Neural cell (in vitro differentiated cells): Measurements from ENCODE around the gene CTRL. TPM values are rescaled to one million over a fixed set of nuclear protein-coding genes. Genes with fewer than 3 reads are reported as not detected.

Source experiments
- H2AFZ ChIP-seq: fragments of 200-600, 300-800 bp; sonication (generic), shearing (Covaris generic); 2 replicates; pipeline ENCODE4 v1.6.0; 2014; ENCODE audit warnings: low read depth, mild to moderate bottlenecking, antibody characterized with exemption, low read length, moderate library complexity
- H3F3A ChIP-seq: fragments of 200-600 bp; shearing (Covaris generic); 2 replicates; pipeline ENCODE4 v1.6.1; 2016; ENCODE audit warnings: mild to moderate bottlenecking, moderate library complexity, mixed read lengths, antibody characterized with exemption, low read length; ENCODE audit not compliant: insufficient read depth, poor library complexity, severe bottlenecking
- H3K27ac ChIP-seq: fragments of 200-600, 300-800 bp; sonication (generic), shearing (Covaris generic); 2 replicates; pipeline ENCODE4 v1.5.1; 2014; ENCODE audit warnings: mild to moderate bottlenecking, low read length, moderate library complexity
- H3K27me3 ChIP-seq: fragments of 300-800, 200-600 bp; sonication (generic), shearing (Covaris generic); 2 replicates; pipeline ENCODE4 v1.6.0; 2014; ENCODE audit warnings: mild to moderate bottlenecking, low read depth, low read length, moderate library complexity; ENCODE audit not compliant: insufficient read depth
- H3K36me3 ChIP-seq: fragments of 300-800, 200-600 bp; sonication (generic), shearing (Covaris generic); 2 replicates; pipeline ENCODE4 v1.5.1; 2014; ENCODE audit warnings: mild to moderate bottlenecking, antibody characterized with exemption, low read length, moderate library complexity; ENCODE audit not compliant: insufficient read depth
- H3K4me2 ChIP-seq: fragments of 300-800, 200-600 bp; sonication (generic), shearing (Covaris generic); 2 replicates; pipeline ENCODE4 v1.6.0; 2014; ENCODE audit warnings: mild to moderate bottlenecking, low read length
- H3K4me3 ChIP-seq: fragments of 300-800, 200-600 bp; sonication (generic), shearing (Covaris generic); 2 replicates; pipeline ENCODE4 v1.5.1; 2014; ENCODE audit warnings: mild to moderate bottlenecking, low read length, moderate library complexity
- H3K79me2 ChIP-seq: fragments of 200-600 bp; shearing (Covaris generic); replicated peaks from 2 replicates; pipeline ENCODE4 v1.6.0; 2014; ENCODE audit warnings: mild to moderate bottlenecking, low read length, moderate library complexity; ENCODE audit not compliant: insufficient read depth
- H3K9ac ChIP-seq: fragments of 300-800, 200-600 bp; sonication (generic), shearing (Covaris generic); 2 replicates; pipeline ENCODE4 v1.6.1; 2016; ENCODE audit warnings: mild to moderate bottlenecking, low read length, mixed read lengths
- H3K9me2 ChIP-seq: fragments of 200-600 bp; shearing (Covaris generic); 2 replicates; pipeline ENCODE4 v1.6.1; 2016; ENCODE audit warnings: mild to moderate bottlenecking, low read length, mixed read lengths; ENCODE audit not compliant: insufficient read depth
- H3K9me3 ChIP-seq: fragments of 200-600, 300-800 bp; sonication (generic), shearing (Covaris generic); 2 replicates; pipeline ENCODE4 v1.6.1; 2016; ENCODE audit warnings: mild to moderate bottlenecking, mixed run types, low read length, moderate library complexity, mixed read lengths
- H4K20me1 ChIP-seq: fragments of 200-600 bp; shearing (Covaris generic); 2 replicates; pipeline ENCODE4 v1.6.1; 2016; ENCODE audit warnings: mild to moderate bottlenecking, mixed run types; ENCODE audit not compliant: insufficient read depth
- EP300 ChIP-seq: fragments of 450-650 bp; conservative IDR thresholded peaks from 2 replicates; pipeline ENCODE4 v1.6.1; 2014; ENCODE audit warnings: antibody characterized with exemption, mild to moderate bottlenecking, moderate library complexity; ENCODE audit not compliant: poor library complexity, severe bottlenecking
- EZH2 ChIP-seq: fragments of 200-600, 300-800 bp; shearing (Covaris generic), sonication (generic); IDR thresholded peaks from 2 replicates; pipeline ENCODE4 v1.6.1; 2014; ENCODE audit warnings: antibody characterized with exemption, low read length, borderline replicate concordance, mild to moderate bottlenecking; ENCODE audit not compliant: insufficient read depth, poor library complexity, severe bottlenecking
- MXI1 ChIP-seq: fragments of 450-650 bp; conservative IDR thresholded peaks from 2 replicates; pipeline ENCODE4 v1.6.1; 2014; ENCODE audit warnings: antibody characterized with exemption, mild to moderate bottlenecking; ENCODE audit not compliant: poor library complexity, severe bottlenecking
- POLR2AphosphoS5 ChIP-seq: IDR thresholded peaks from 2 replicates; pipeline ENCODE4 v1.6.1; 2012
- RAD21 ChIP-seq: fragments of 450-650 bp; conservative IDR thresholded peaks from 2 replicates; pipeline ENCODE4 v1.6.1; 2014; ENCODE audit warnings: antibody characterized with exemption, mild to moderate bottlenecking, moderate library complexity
- SMC3 ChIP-seq: fragments of 450-650 bp; conservative IDR thresholded peaks from 2 replicates; pipeline ENCODE4 v1.6.1; 2014; ENCODE audit warnings: antibody characterized with exemption, mild to moderate bottlenecking, moderate library complexity; ENCODE audit not compliant: poor library complexity
- TAF1 ChIP-seq: IDR thresholded peaks from 2 replicates; pipeline ENCODE4 v1.6.1; 2012; ENCODE audit warnings: low read depth
- polyA plus RNA-seq: library from polyadenylated mRNA; depleted of rRNA; stranded (reverse); fragments of >200 nt; gene quantifications from 2 replicates; pipeline ENCODE4 v1.2.3, GENCODE V29; 2014
- TF ChIP-seq, protein P1 (sequence below): fragments of 450-650 bp; IDR thresholded peaks from 2 replicates; pipeline ENCODE4 v1.5.1; 2014; ENCODE audit warnings: antibody characterized with exemption, mild to moderate bottlenecking, moderate library complexity; ENCODE audit not compliant: poor library complexity, severe bottlenecking
- TF ChIP-seq, protein P2 (sequence below): IDR thresholded peaks from 2 replicates; pipeline ENCODE4 v1.6.1; 2012; ENCODE audit warnings: borderline replicate concordance

The CTRL gene
- polyA plus RNA-seq, 1 donor from 2014 or later, result 3.8 TPM

DNA sequence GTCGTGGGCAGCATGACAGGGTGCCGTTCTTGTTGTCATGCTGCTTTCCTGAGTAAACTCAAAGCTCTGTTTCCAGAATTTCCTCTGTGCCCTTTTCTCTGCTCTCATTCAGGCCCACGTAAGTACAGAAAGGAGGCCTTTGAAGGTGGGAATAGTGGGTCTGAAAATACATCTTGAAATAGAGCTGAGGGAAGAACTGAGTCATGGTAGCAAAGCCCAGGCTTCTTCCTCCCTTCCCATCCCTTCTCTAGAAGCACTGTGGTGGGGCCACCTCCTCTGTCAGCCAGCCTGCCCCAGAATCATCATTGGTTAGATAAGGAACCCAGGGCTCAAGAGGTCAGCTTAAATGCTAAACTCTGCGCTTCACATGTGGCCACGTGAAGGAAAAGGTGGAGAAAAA is 9.4 kb downstream of the CTRL start:
- no peaks in the 10 kb centered on the region for H3F3A ChIP-seq
- no peak overlapping the region for H3K4me2 ChIP-seq
- no peaks in the 10 kb centered on the region for H3K79me2 ChIP-seq
- H3K36me3 ChIP-seq, result no peaks in the 10 kb centered on the region
- TF ChIP-seq MXI1, result no peak
- TF ChIP-seq, protein P1, sequence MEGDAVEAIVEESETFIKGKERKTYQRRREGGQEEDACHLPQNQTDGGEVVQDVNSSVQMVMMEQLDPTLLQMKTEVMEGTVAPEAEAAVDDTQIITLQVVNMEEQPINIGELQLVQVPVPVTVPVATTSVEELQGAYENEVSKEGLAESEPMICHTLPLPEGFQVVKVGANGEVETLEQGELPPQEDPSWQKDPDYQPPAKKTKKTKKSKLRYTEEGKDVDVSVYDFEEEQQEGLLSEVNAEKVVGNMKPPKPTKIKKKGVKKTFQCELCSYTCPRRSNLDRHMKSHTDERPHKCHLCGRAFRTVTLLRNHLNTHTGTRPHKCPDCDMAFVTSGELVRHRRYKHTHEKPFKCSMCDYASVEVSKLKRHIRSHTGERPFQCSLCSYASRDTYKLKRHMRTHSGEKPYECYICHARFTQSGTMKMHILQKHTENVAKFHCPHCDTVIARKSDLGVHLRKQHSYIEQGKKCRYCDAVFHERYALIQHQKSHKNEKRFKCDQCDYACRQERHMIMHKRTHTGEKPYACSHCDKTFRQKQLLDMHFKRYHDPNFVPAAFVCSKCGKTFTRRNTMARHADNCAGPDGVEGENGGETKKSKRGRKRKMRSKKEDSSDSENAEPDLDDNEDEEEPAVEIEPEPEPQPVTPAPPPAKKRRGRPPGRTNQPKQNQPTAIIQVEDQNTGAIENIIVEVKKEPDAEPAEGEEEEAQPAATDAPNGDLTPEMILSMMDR, result no peak
- no peak for TF ChIP-seq POLR2AphosphoS5
- TF ChIP-seq, protein P2, sequence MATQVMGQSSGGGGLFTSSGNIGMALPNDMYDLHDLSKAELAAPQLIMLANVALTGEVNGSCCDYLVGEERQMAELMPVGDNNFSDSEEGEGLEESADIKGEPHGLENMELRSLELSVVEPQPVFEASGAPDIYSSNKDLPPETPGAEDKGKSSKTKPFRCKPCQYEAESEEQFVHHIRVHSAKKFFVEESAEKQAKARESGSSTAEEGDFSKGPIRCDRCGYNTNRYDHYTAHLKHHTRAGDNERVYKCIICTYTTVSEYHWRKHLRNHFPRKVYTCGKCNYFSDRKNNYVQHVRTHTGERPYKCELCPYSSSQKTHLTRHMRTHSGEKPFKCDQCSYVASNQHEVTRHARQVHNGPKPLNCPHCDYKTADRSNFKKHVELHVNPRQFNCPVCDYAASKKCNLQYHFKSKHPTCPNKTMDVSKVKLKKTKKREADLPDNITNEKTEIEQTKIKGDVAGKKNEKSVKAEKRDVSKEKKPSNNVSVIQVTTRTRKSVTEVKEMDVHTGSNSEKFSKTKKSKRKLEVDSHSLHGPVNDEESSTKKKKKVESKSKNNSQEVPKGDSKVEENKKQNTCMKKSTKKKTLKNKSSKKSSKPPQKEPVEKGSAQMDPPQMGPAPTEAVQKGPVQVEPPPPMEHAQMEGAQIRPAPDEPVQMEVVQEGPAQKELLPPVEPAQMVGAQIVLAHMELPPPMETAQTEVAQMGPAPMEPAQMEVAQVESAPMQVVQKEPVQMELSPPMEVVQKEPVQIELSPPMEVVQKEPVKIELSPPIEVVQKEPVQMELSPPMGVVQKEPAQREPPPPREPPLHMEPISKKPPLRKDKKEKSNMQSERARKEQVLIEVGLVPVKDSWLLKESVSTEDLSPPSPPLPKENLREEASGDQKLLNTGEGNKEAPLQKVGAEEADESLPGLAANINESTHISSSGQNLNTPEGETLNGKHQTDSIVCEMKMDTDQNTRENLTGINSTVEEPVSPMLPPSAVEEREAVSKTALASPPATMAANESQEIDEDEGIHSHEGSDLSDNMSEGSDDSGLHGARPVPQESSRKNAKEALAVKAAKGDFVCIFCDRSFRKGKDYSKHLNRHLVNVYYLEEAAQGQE, result no peak
- TF ChIP-seq SMC3, result no peak
- TF ChIP-seq EZH2, result no peak
- TF ChIP-seq RAD21, result no peak
- TF ChIP-seq EP300, result no peak
- TF ChIP-seq TAF1, result no peak
- H4K20me1 ChIP-seq, result no peaks in the 10 kb centered on the region
- no peaks in the 10 kb centered on the region for H3K9me2 ChIP-seq
- no peaks in the 10 kb centered on the region for H3K27me3 ChIP-seq
- H3K27ac ChIP-seq, result no peak overlapping the region
- no peak overlapping the region for H2AFZ ChIP-seq
- H3K9me3 ChIP-seq, result no peaks in the 10 kb centered on the region
- no peak overlapping the region for H3K9ac ChIP-seq
- H3K4me3 ChIP-seq, result no peak overlapping the region

DNA sequence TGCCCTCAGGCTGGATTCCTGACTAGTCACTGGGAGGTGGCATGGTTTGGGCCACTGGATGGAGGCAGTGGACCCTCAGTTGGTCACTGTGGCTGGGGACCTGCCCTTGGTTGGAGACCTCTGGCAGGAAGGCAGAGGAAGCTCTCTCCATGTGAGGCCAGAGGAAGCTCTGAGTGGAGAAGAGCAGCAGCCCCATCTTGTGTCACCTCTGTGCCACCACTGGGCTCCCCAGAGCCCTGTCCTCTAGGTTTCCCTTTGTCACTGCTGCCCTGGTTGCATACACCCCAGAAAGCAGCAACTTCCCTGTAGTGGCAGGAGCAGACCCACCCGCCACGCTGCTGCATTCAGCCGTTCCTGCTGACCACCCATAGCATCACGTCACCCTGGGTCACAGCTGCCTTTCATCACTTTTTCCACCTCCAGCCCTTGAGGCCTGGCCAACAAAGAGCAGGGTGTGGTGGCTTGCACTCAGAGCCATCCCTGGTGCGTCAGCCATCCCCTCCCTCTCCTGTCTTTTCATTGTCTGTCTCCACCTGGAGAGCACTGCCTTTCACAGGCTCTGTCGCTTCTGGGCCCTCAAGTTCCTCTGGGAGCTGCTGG is 11.9 kb downstream of the CTRL start:
- H2AFZ ChIP-seq, result no peak overlapping the region
- H3K4me3 ChIP-seq, result no peak overlapping the region
- H3K4me2 ChIP-seq, result no peak overlapping the region
- TF ChIP-seq SMC3, result no peak
- TF ChIP-seq EP300, result no peak
- no peak for TF ChIP-seq TAF1
- TF ChIP-seq EZH2, result no peak
- TF ChIP-seq RAD21, result no peak
- TF ChIP-seq, protein P2, result no peak
- no peaks in the 10 kb centered on the region for H4K20me1 ChIP-seq
- H3K27me3 ChIP-seq, result no peaks in the 10 kb centered on the region
- H3K9ac ChIP-seq, result no peak overlapping the region
- H3K9me3 ChIP-seq, result no peaks in the 10 kb centered on the region
- no peaks in the 10 kb centered on the region for H3K9me2 ChIP-seq
- no peak overlapping the region for H3K27ac ChIP-seq
- no peaks in the 10 kb centered on the region for H3K79me2 ChIP-seq
- no peaks in the 10 kb centered on the region for H3F3A ChIP-seq
- H3K36me3 ChIP-seq, result no peaks in the 10 kb centered on the region
